IgD-negative memory B cell (primary cell): ENCODE results near the gene JARID2. TPM values are rescaled to one million over a fixed set of nuclear protein-coding genes. Genes with fewer than 3 reads are reported as not detected.

Experiments
- H3K27ac Mint-ChIP-seq, 3 donors: one replicate each; pipeline ENCODE4 v1.8.0; 2020 to 2022; ENCODE audit warnings: mild to moderate bottlenecking in 3 of 3, mixed read lengths in 3 of 3, moderate library complexity in 1 of 3
- H3K27me3 Mint-ChIP-seq: one replicate; pipeline ENCODE4 v1.8.0; 2021; ENCODE audit warnings: mixed read lengths
- H3K36me3 Mint-ChIP-seq: one replicate; pipeline ENCODE4 v1.8.0; 2020; ENCODE audit warnings: mild to moderate bottlenecking, mixed read lengths
- H3K4me1 Mint-ChIP-seq, 3 donors: one replicate each; pipeline ENCODE4 v1.8.0; 2020 to 2022; ENCODE audit warnings: mixed read lengths in 3 of 3, mild to moderate bottlenecking in 1 of 3
- H3K4me3 Mint-ChIP-seq, 4 donors: one replicate each; pipeline ENCODE4 v1.8.0; 2020 to 2022; ENCODE audit warnings: mild to moderate bottlenecking in 4 of 4, mixed read lengths in 4 of 4, moderate library complexity in 3 of 4
- H3K9me3 Mint-ChIP-seq, 3 donors: one replicate each; pipeline ENCODE4 v1.8.0; 2020 to 2021; ENCODE audit warnings: mixed read lengths in 3 of 3, mild to moderate bottlenecking in 1 of 3
- polyA plus RNA-seq: library from polyadenylated mRNA; unstranded; fragments of 300-500 nt; fragmentation: Illumina TruSeq; gene quantifications from one replicate; pipeline ENCODE4 v1.2.3, GENCODE V29; 2021

JARID2 gene
- polyA plus RNA-seq, 1 donor from 2014 or later = 10.8 TPM

GRCh38 chr6:15546591-15546990, 300.7 kb downstream of the JARID2 start:
- Mint-ChIP-seq H3K27me3 (no peaks in the 10 kb centered on the region), H3K9me3 (peaks cover 0 to 8% (median 1%) of the 10 kb centered on the region in 3 donors), H3K36me3 (peaks cover 7% of the 10 kb centered on the region), H3K4me1 (peaks cover 19 to 26% (median 25%) of the 10 kb centered on the region in 3 donors), H3K27ac (no peak overlapping the region), H3K4me3 (no peak overlapping the region)

GRCh38 chr6:15547400-15547799, 301.5 kb downstream of the JARID2 start:
- no peak overlapping the region for H3K4me3 Mint-ChIP-seq
- no peaks in the 10 kb centered on the region for H3K27me3 Mint-ChIP-seq
- H3K36me3 Mint-ChIP-seq = peaks cover 7% of the 10 kb centered on the region
- no peak overlapping the region for H3K27ac Mint-ChIP-seq
- peaks cover 0 to 8% (median 1%) of the 10 kb centered on the region in 3 donors for H3K9me3 Mint-ChIP-seq
- peaks cover 27 to 33% (median 32%) of the 10 kb centered on the region in 3 donors for H3K4me1 Mint-ChIP-seq

- Mint-ChIP-seq H3K27me3 (no peaks in the 10 kb centered on the region), H3K36me3 (no peaks in the 10 kb centered on the region), H3K27ac (peak overlapping the region in 1 of 3 donors; percentile 67), H3K9me3 (peaks cover 0 to 2% (median 0%) of the 10 kb centered on the region in 3 donors), H3K4me3 (no peak overlapping the region), H3K4me1 (peaks cover 36 to 41% (median 40%) of the 10 kb centered on the region in 3 donors)
These were observed 303.5 kb downstream of the JARID2 start for GRCh38 chr6:15549371-15549770.

- Mint-ChIP-seq H3K27me3 (no peaks in the 10 kb centered on the region), H3K4me3 (peak overlapping the region in 2 of 4 donors; percentile 42 to 78), H3K36me3 (no peaks in the 10 kb centered on the region), H3K27ac (peak overlapping the region in 2 of 3 donors; percentile 14 to 26), H3K9me3 (no peaks in the 10 kb centered on the region), H3K4me1 (peaks cover 38 to 44% (median 42%) of the 10 kb centered on the region in 3 donors)
These were observed 304.8 kb downstream of the JARID2 start for GRCh38 chr6:15550546-15551123.

- no peaks in the 10 kb centered on the region for H3K36me3 Mint-ChIP-seq
- peak overlapping the region in 3 of 4 donors; percentile 23 to 25 (median 25) for H3K4me3 Mint-ChIP-seq
- H3K27ac Mint-ChIP-seq = peak overlapping the region in 2 of 3 donors; percentile 26 to 76
- peaks cover 38 to 44% (median 42%) of the 10 kb centered on the region in 3 donors for H3K4me1 Mint-ChIP-seq
- H3K27me3 Mint-ChIP-seq = no peaks in the 10 kb centered on the region
- no peaks in the 10 kb centered on the region for H3K9me3 Mint-ChIP-seq
These were observed 305.4 kb downstream of the JARID2 start for GRCh38 chr6:15551262-15551661.

GRCh38 chr6:15551798-15552197, 305.9 kb downstream of the JARID2 start:
- Mint-ChIP-seq H3K27me3 (no peaks in the 10 kb centered on the region), H3K4me1 (peaks cover 41 to 46% (median 45%) of the 10 kb centered on the region in 3 donors), H3K4me3 (peak overlapping the region in 2 of 4 donors; percentile 23 to 36), H3K27ac (peak overlapping the region; percentile 20 to 76 (median 65)), H3K9me3 (no peaks in the 10 kb centered on the region), H3K36me3 (peaks cover 3% of the 10 kb centered on the region)

- Mint-ChIP-seq H3K27me3 (no peaks in the 10 kb centered on the region), H3K9me3 (no peaks in the 10 kb centered on the region), H3K4me1 (peaks cover 43 to 52% (median 46%) of the 10 kb centered on the region in 3 donors), H3K36me3 (peaks cover 3% of the 10 kb centered on the region), H3K4me3 (peak overlapping the region in 1 of 4 donors; percentile 68), H3K27ac (peak overlapping the region in 2 of 3 donors; percentile 39 to 76)
These were observed 307.2 kb downstream of the JARID2 start for GRCh38 chr6:15553031-15553430.

- Mint-ChIP-seq H3K4me1 (peaks cover 43 to 52% (median 49%) of the 10 kb centered on the region in 3 donors), H3K27ac (peak overlapping the region; percentile 36 to 71 (median 52)), H3K9me3 (no peaks in the 10 kb centered on the region), H3K27me3 (no peaks in the 10 kb centered on the region), H3K36me3 (peaks cover 3% of the 10 kb centered on the region), H3K4me3 (peak overlapping the region in 1 of 4 donors; percentile 10)
These were observed 307.9 kb downstream of the JARID2 start for GRCh38 chr6:15553736-15554294.

GRCh38 chr6:15554728-15555100, 308.8 kb downstream of the JARID2 start:
- Mint-ChIP-seq H3K4me1 (peaks cover 41 to 48% (median 47%) of the 10 kb centered on the region in 3 donors), H3K27ac (no peak overlapping the region), H3K36me3 (peaks cover 3% of the 10 kb centered on the region), H3K27me3 (no peaks in the 10 kb centered on the region), H3K9me3 (no peaks in the 10 kb centered on the region), H3K4me3 (no peak overlapping the region)

GRCh38 chr6:15555101-15556038, 309.5 kb downstream of the JARID2 start:
- Mint-ChIP-seq H3K4me3 (no peak overlapping the region), H3K27ac (peak overlapping the region in 1 of 3 donors; percentile 33), H3K27me3 (no peaks in the 10 kb centered on the region), H3K36me3 (peaks cover 3% of the 10 kb centered on the region), H3K4me1 (peaks cover 39 to 45% (median 44%) of the 10 kb centered on the region in 3 donors), H3K9me3 (no peaks in the 10 kb centered on the region)

- no peak overlapping the region for H3K4me3 Mint-ChIP-seq
- H3K27me3 Mint-ChIP-seq = no peaks in the 10 kb centered on the region
- H3K4me1 Mint-ChIP-seq = peaks cover 29 to 37% (median 31%) of the 10 kb centered on the region in 3 donors
- no peaks in the 10 kb centered on the region for H3K9me3 Mint-ChIP-seq
- H3K27ac Mint-ChIP-seq = peak overlapping the region in 1 of 3 donors; percentile 8
- H3K36me3 Mint-ChIP-seq = peaks cover 6% of the 10 kb centered on the region
These were observed 310.8 kb downstream of the JARID2 start for GRCh38 chr6:15556711-15557110.

- peaks cover 25 to 33% (median 27%) of the 10 kb centered on the region in 3 donors for H3K4me1 Mint-ChIP-seq
- no peaks in the 10 kb centered on the region for H3K9me3 Mint-ChIP-seq
- no peaks in the 10 kb centered on the region for H3K27me3 Mint-ChIP-seq
- H3K36me3 Mint-ChIP-seq = peaks cover 6% of the 10 kb centered on the region
- no peak overlapping the region for H3K27ac Mint-ChIP-seq
- H3K4me3 Mint-ChIP-seq = no peak overlapping the region
These were observed 311.3 kb downstream of the JARID2 start for GRCh38 chr6:15557174-15557573.

- Mint-ChIP-seq H3K27ac (no peak overlapping the region), H3K36me3 (peaks cover 11% of the 10 kb centered on the region), H3K4me3 (no peak overlapping the region), H3K4me1 (peaks cover 11 to 23% (median 21%) of the 10 kb centered on the region in 3 donors), H3K9me3 (no peaks in the 10 kb centered on the region), H3K27me3 (no peaks in the 10 kb centered on the region)
These were observed 314.8 kb downstream of the JARID2 start for GRCh38 chr6:15560713-15561112.

- Mint-ChIP-seq H3K4me3 (no peak overlapping the region), H3K27me3 (no peaks in the 10 kb centered on the region), H3K9me3 (peaks cover 0 to 2% (median 0%) of the 10 kb centered on the region in 3 donors), H3K4me1 (peaks cover 14 to 22% (median 22%) of the 10 kb centered on the region in 3 donors), H3K36me3 (peaks cover 10% of the 10 kb centered on the region), H3K27ac (no peak overlapping the region)
These were observed 315.8 kb downstream of the JARID2 start for GRCh38 chr6:15561447-15562199.
